HG02870 (cell line): ENCODE results near the gene TMEM132D.
"Not testable (repeated sequence)": the region's sequence is repeated elsewhere in the genome, so short reads cannot be mapped to it uniquely, and the experiment has no call there.

ENCODE experiments used
- ATAC-seq: cut with Tn5 transposase; IDR thresholded peaks from one replicate; pipeline ENCODE4 v1.9.1; 2021; ENCODE audit warnings: mild to moderate bottlenecking, moderate library complexity; ENCODE audit not compliant: unreplicated experiment

The TMEM132D gene

GRCh38 chr12:129202109-129202814, 701.6 kb downstream of the TMEM132D start:
- ATAC-seq = no peak

- no peak for ATAC-seq
Observed at GRCh38 chr12:129201029-129201428, 702.8 kb downstream of the TMEM132D start.

- ATAC-seq = no peak
Observed at GRCh38 chr12:129200576-129200975, 703.2 kb downstream of the TMEM132D start.

GRCh38 chr12:129196927-129197326, 706.9 kb downstream of the TMEM132D start:
- no peak for ATAC-seq

- ATAC-seq = no peak
Observed at GRCh38 chr12:129195081-129195480, 708.7 kb downstream of the TMEM132D start.

GRCh38 chr12:129193263-129193871, 710.5 kb downstream of the TMEM132D start:
- no peak for ATAC-seq

GRCh38 chr12:129190827-129191226, 713.0 kb downstream of the TMEM132D start:
- no peak for ATAC-seq

- not testable (repeated sequence) for ATAC-seq
Observed at GRCh38 chr12:129189879-129190278, 713.9 kb downstream of the TMEM132D start.

GRCh38 chr12:129186952-129187351, 716.9 kb downstream of the TMEM132D start:
- no peak for ATAC-seq

- no peak for ATAC-seq
Observed at GRCh38 chr12:129185855-129186254, 718.0 kb downstream of the TMEM132D start.

- no peak for ATAC-seq
Observed at GRCh38 chr12:129184127-129184928, 719.5 kb downstream of the TMEM132D start.

GRCh38 chr12:129179941-129180553, 723.8 kb downstream of the TMEM132D start:
- ATAC-seq = no peak

- ATAC-seq = no peak
Observed at GRCh38 chr12:129169928-129170327, 733.9 kb downstream of the TMEM132D start.

GRCh38 chr12:129163861-129164260, 740.0 kb downstream of the TMEM132D start:
- no peak for ATAC-seq

GRCh38 chr12:129163461-129163860, 740.4 kb downstream of the TMEM132D start:
- ATAC-seq = no peak

- no peak for ATAC-seq
Observed at GRCh38 chr12:129162805-129163204, 741.0 kb downstream of the TMEM132D start.

- no peak for ATAC-seq
Observed at GRCh38 chr12:129161511-129161910, 742.3 kb downstream of the TMEM132D start.

- no peak for ATAC-seq
Observed at GRCh38 chr12:129160282-129160681, 743.5 kb downstream of the TMEM132D start.

- ATAC-seq = no peak
Observed at GRCh38 chr12:129152351-129153104, 751.3 kb downstream of the TMEM132D start.

GRCh38 chr12:129150721-129151120, 753.1 kb downstream of the TMEM132D start:
- ATAC-seq = no peak

GRCh38 chr12:129145381-129145780, 758.4 kb downstream of the TMEM132D start:
- no peak for ATAC-seq
